Neural cell (in vitro differentiated cells): ENCODE results near the gene FBN1. TPM values are rescaled to one million over a fixed set of nuclear protein-coding genes. Genes with fewer than 3 reads are reported as not detected.

ENCODE experiments used
- H2AFZ ChIP-seq: fragments of 200-600, 300-800 bp; sonication (generic), shearing (Covaris generic); 2 replicates; pipeline ENCODE4 v1.6.0; 2014; ENCODE audit warnings: low read depth, mild to moderate bottlenecking, antibody characterized with exemption, low read length, moderate library complexity
- H3F3A ChIP-seq: fragments of 200-600 bp; shearing (Covaris generic); 2 replicates; pipeline ENCODE4 v1.6.1; 2016; ENCODE audit warnings: mild to moderate bottlenecking, moderate library complexity, mixed read lengths, antibody characterized with exemption, low read length; ENCODE audit not compliant: insufficient read depth, poor library complexity, severe bottlenecking
- H3K27ac ChIP-seq: fragments of 200-600, 300-800 bp; sonication (generic), shearing (Covaris generic); 2 replicates; pipeline ENCODE4 v1.5.1; 2014; ENCODE audit warnings: mild to moderate bottlenecking, low read length, moderate library complexity
- H3K27me3 ChIP-seq: fragments of 300-800, 200-600 bp; sonication (generic), shearing (Covaris generic); 2 replicates; pipeline ENCODE4 v1.6.0; 2014; ENCODE audit warnings: mild to moderate bottlenecking, low read depth, low read length, moderate library complexity; ENCODE audit not compliant: insufficient read depth
- H3K36me3 ChIP-seq: fragments of 300-800, 200-600 bp; sonication (generic), shearing (Covaris generic); 2 replicates; pipeline ENCODE4 v1.5.1; 2014; ENCODE audit warnings: mild to moderate bottlenecking, antibody characterized with exemption, low read length, moderate library complexity; ENCODE audit not compliant: insufficient read depth
- H3K4me2 ChIP-seq: fragments of 300-800, 200-600 bp; sonication (generic), shearing (Covaris generic); 2 replicates; pipeline ENCODE4 v1.6.0; 2014; ENCODE audit warnings: mild to moderate bottlenecking, low read length
- H3K4me3 ChIP-seq: fragments of 300-800, 200-600 bp; sonication (generic), shearing (Covaris generic); 2 replicates; pipeline ENCODE4 v1.5.1; 2014; ENCODE audit warnings: mild to moderate bottlenecking, low read length, moderate library complexity
- H3K79me2 ChIP-seq: fragments of 200-600 bp; shearing (Covaris generic); replicated peaks from 2 replicates; pipeline ENCODE4 v1.6.0; 2014; ENCODE audit warnings: mild to moderate bottlenecking, low read length, moderate library complexity; ENCODE audit not compliant: insufficient read depth
- H3K9ac ChIP-seq: fragments of 300-800, 200-600 bp; sonication (generic), shearing (Covaris generic); 2 replicates; pipeline ENCODE4 v1.6.1; 2016; ENCODE audit warnings: mild to moderate bottlenecking, low read length, mixed read lengths
- H3K9me2 ChIP-seq: fragments of 200-600 bp; shearing (Covaris generic); 2 replicates; pipeline ENCODE4 v1.6.1; 2016; ENCODE audit warnings: mild to moderate bottlenecking, low read length, mixed read lengths; ENCODE audit not compliant: insufficient read depth
- H3K9me3 ChIP-seq: fragments of 200-600, 300-800 bp; sonication (generic), shearing (Covaris generic); 2 replicates; pipeline ENCODE4 v1.6.1; 2016; ENCODE audit warnings: mild to moderate bottlenecking, mixed run types, low read length, moderate library complexity, mixed read lengths
- H4K20me1 ChIP-seq: fragments of 200-600 bp; shearing (Covaris generic); 2 replicates; pipeline ENCODE4 v1.6.1; 2016; ENCODE audit warnings: mild to moderate bottlenecking, mixed run types; ENCODE audit not compliant: insufficient read depth
- CTCF ChIP-seq: fragments of 450-650 bp; IDR thresholded peaks from 2 replicates; pipeline ENCODE4 v1.5.1; 2014; ENCODE audit warnings: antibody characterized with exemption, mild to moderate bottlenecking, moderate library complexity; ENCODE audit not compliant: poor library complexity, severe bottlenecking
- EP300 ChIP-seq: fragments of 450-650 bp; conservative IDR thresholded peaks from 2 replicates; pipeline ENCODE4 v1.6.1; 2014; ENCODE audit warnings: antibody characterized with exemption, mild to moderate bottlenecking, moderate library complexity; ENCODE audit not compliant: poor library complexity, severe bottlenecking
- EZH2 ChIP-seq: fragments of 200-600, 300-800 bp; shearing (Covaris generic), sonication (generic); IDR thresholded peaks from 2 replicates; pipeline ENCODE4 v1.6.1; 2014; ENCODE audit warnings: antibody characterized with exemption, low read length, borderline replicate concordance, mild to moderate bottlenecking; ENCODE audit not compliant: insufficient read depth, poor library complexity, severe bottlenecking
- MXI1 ChIP-seq: fragments of 450-650 bp; conservative IDR thresholded peaks from 2 replicates; pipeline ENCODE4 v1.6.1; 2014; ENCODE audit warnings: antibody characterized with exemption, mild to moderate bottlenecking; ENCODE audit not compliant: poor library complexity, severe bottlenecking
- POLR2AphosphoS5 ChIP-seq: IDR thresholded peaks from 2 replicates; pipeline ENCODE4 v1.6.1; 2012
- RAD21 ChIP-seq: fragments of 450-650 bp; conservative IDR thresholded peaks from 2 replicates; pipeline ENCODE4 v1.6.1; 2014; ENCODE audit warnings: antibody characterized with exemption, mild to moderate bottlenecking, moderate library complexity
- REST ChIP-seq: IDR thresholded peaks from 2 replicates; pipeline ENCODE4 v1.6.1; 2012; ENCODE audit warnings: borderline replicate concordance
- SMC3 ChIP-seq: fragments of 450-650 bp; conservative IDR thresholded peaks from 2 replicates; pipeline ENCODE4 v1.6.1; 2014; ENCODE audit warnings: antibody characterized with exemption, mild to moderate bottlenecking, moderate library complexity; ENCODE audit not compliant: poor library complexity
- TAF1 ChIP-seq: IDR thresholded peaks from 2 replicates; pipeline ENCODE4 v1.6.1; 2012; ENCODE audit warnings: low read depth
- polyA plus RNA-seq: library from polyadenylated mRNA; depleted of rRNA; stranded (reverse); fragments of >200 nt; gene quantifications from 2 replicates; pipeline ENCODE4 v1.2.3, GENCODE V29; 2014

FBN1 gene
- polyA plus RNA-seq, 1 donor from 2014 or later = 22.0 TPM

GRCh38 chr15:48577469-48577868 lies 68.0 kb downstream of the FBN1 start:
- Histone ChIP-seq H2AFZ (no peak overlapping the region), H3K27me3 (no peaks in the 10 kb centered on the region), H4K20me1 (no peaks in the 10 kb centered on the region), H3F3A (no peaks in the 10 kb centered on the region), H3K79me2 (no peaks in the 10 kb centered on the region), H3K36me3 (no peaks in the 10 kb centered on the region), H3K9me3 (no peaks in the 10 kb centered on the region), H3K4me2 (no peak overlapping the region), H3K9ac (no peak overlapping the region), H3K4me3 (no peak overlapping the region), H3K9me2 (no peaks in the 10 kb centered on the region), H3K27ac (no peak overlapping the region)
- no peak for TF ChIP-seq EP300
- no peak for TF ChIP-seq TAF1
- TF ChIP-seq SMC3 = no peak
- TF ChIP-seq RAD21 = no peak
- no peak for TF ChIP-seq POLR2AphosphoS5
- no peak for TF ChIP-seq REST
- TF ChIP-seq EZH2 = no peak
- no peak for TF ChIP-seq MXI1
- no peak for TF ChIP-seq CTCF

GRCh38 chr15:48574187-48574586 lies 71.3 kb downstream of the FBN1 start:
- Histone ChIP-seq H4K20me1 (no peaks in the 10 kb centered on the region), H3F3A (no peaks in the 10 kb centered on the region), H3K4me3 (no peak overlapping the region), H3K27ac (no peak overlapping the region), H3K9me2 (no peaks in the 10 kb centered on the region), H3K79me2 (no peaks in the 10 kb centered on the region), H3K9ac (no peak overlapping the region), H2AFZ (no peak overlapping the region), H3K27me3 (no peaks in the 10 kb centered on the region), H3K4me2 (no peak overlapping the region), H3K9me3 (no peaks in the 10 kb centered on the region), H3K36me3 (no peaks in the 10 kb centered on the region)
- TF ChIP-seq MXI1 (no peak), CTCF (no peak), RAD21 (no peak), REST (no peak), TAF1 (no peak), POLR2AphosphoS5 (no peak), EZH2 (no peak), SMC3 (no peak)
